ENCODE results near the gene ADM5. TPM values are rescaled to one million over a fixed set of nuclear protein-coding genes. Genes with fewer than 3 reads are reported as not detected.

ADM5 gene
- total RNA-seq, 6 donors from 2014 or later = 0.55 to 3.0 (median 1.5) TPM; not detected in 1

GRCh38 chr19:49664171-49665035 is 25.0 kb upstream of the ADM5 start:
- Histone ChIP-seq H3K4me1 (peaks cover 17 to 29% (median 20%) of the 10 kb centered on the region in 4 donors), H3K27me3 (no peaks in the 10 kb centered on the region), H3K36me3 (peaks cover 4 to 39% (median 33%) of the 10 kb centered on the region in 4 donors), H3K4me3 (peak overlapping the region; percentile 63 to 80 (median 72)), H3K27ac (peak overlapping the region; percentile 82 to 93 (median 86)), H3K9me3 (no peaks in the 10 kb centered on the region)
- DNase-seq (peak; percentile 94 to 97), ATAC-seq (ENCODE audit: low FRiP score in 2 of 2) (peak; percentile 92)
- WGBS, 2 donors = 0 to 1% methylated on average over 23 to 43 of the region's 53 CpGs
- peak in 5 of 6 experiments; percentile 38 to 70 (median 47) for TF ChIP-seq CTCF (IDR thresholded peaks at IDR 0.05)
- TF ChIP-seq POLR2AphosphoS5 (IDR thresholded peaks at IDR 0.05) = peak; percentile 52 to 88
- no peak for TF ChIP-seq EP300 (IDR thresholded peaks at IDR 0.05)
- TF ChIP-seq POLR2A (IDR thresholded peaks at IDR 0.05) = peak in 2 of 4 donors; percentile 48 to 69

DNA sequence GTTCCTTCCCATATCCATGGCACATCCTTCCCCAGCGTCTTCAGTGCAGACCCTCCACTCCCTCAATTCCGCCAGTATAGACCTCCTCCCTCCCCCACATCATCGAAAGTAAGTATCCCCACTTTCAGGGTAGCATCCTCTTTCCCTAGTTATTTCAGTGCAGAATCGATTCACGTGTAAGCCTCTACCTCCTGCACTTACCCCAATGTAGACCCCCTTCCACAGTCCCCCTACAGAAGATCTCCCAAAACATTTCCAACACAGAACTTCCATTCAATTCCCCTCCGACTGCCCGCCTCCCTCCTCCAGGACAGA is 24.4 kb upstream of the ADM5 start:
- Histone ChIP-seq H3K9me3 (no peaks in the 10 kb centered on the region), H3K27ac (peak overlapping the region; percentile 82 to 93 (median 86)), H3K4me1 (peaks cover 17 to 29% (median 20%) of the 10 kb centered on the region in 4 donors), H3K27me3 (no peaks in the 10 kb centered on the region), H3K36me3 (peaks cover 3 to 33% (median 29%) of the 10 kb centered on the region in 4 donors), H3K4me3 (peak overlapping the region; percentile 63 to 80 (median 72))
- no peak for TF ChIP-seq POLR2A (IDR thresholded peaks at IDR 0.05)
- no peak for TF ChIP-seq CTCF (IDR thresholded peaks at IDR 0.05)
- no peak for TF ChIP-seq POLR2AphosphoS5 (IDR thresholded peaks at IDR 0.05)
- TF ChIP-seq EP300 (IDR thresholded peaks at IDR 0.05) = no peak
- no peak for ATAC-seq (ENCODE audit: low FRiP score in 2 of 2)
- no peak for DNase-seq
- 0 to 1% methylated on average over 7 of the region's 7 CpGs for WGBS, 2 donors

GRCh38 chr19:49665351-49666119 is 23.9 kb upstream of the ADM5 start, which contains the start of the genes BCL2L12 and IRF3:
Gene BCL2L12 (plus strand): TSS chr19:49665933. CDS start chr19:49666693, 760 bp downstream.
Gene IRF3 (minus strand): TSS chr19:49665857. CDS start chr19:49664838, 1,019 bp downstream.
- H3K27me3 ChIP-seq = no peaks in the 10 kb centered on the region
- H3K9me3 ChIP-seq = no peaks in the 10 kb centered on the region
- peaks cover 3 to 28% (median 25%) of the 10 kb centered on the region in 4 donors for H3K36me3 ChIP-seq
- WGBS, 2 donors = 1% methylated on average over 43 to 50 of the region's 50 CpGs
- peak; percentile 97 for DNase-seq
- H3K27ac ChIP-seq = peak within 1 kb of the TSS; percentile 82 to 93 (median 86)
- peak within 1 kb of the TSS; percentile 63 to 80 (median 72) for H3K4me3 ChIP-seq
- H3K4me1 ChIP-seq = peaks cover 17 to 29% (median 20%) of the 10 kb centered on the region in 4 donors
- ATAC-seq (ENCODE audit: low FRiP score in 2 of 2) = peak; percentile 95 to 96
- TF ChIP-seq POLR2AphosphoS5 (IDR thresholded peaks at IDR 0.05) (peak; percentile 75 to 87), EP300 (IDR thresholded peaks at IDR 0.05) (no peak), POLR2A (IDR thresholded peaks at IDR 0.05) (peak in 3 of 4 donors; percentile 33 to 82 (median 77)), CTCF (IDR thresholded peaks at IDR 0.05) (peak in 2 of 6 experiments; percentile 5 to 28)

DNA sequence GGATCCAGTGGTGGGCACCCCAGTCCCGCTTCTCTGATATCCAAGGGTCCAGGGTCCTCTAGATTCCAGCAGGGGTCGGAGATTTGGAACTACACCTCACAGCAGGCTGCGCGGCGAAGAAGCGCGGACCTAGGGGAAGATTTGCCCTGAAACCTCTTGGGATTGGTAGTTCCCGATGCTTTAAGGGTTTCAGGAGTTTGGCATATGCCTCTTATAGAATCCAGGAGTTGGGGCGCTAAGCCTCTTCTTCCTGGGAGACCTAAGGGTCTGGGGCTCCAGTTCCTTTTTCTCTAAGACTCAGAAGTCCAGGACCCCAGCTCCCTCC is 23.3 kb upstream of the ADM5 start:
- TF ChIP-seq POLR2AphosphoS5 (IDR thresholded peaks at IDR 0.05) (no peak), POLR2A (IDR thresholded peaks at IDR 0.05) (no peak), EP300 (IDR thresholded peaks at IDR 0.05) (no peak), CTCF (IDR thresholded peaks at IDR 0.05) (no peak)
- ATAC-seq (ENCODE audit: low FRiP score in 2 of 2) = no peak
- peak overlapping the region; percentile 82 to 93 (median 86) for H3K27ac ChIP-seq
- peaks cover 17 to 29% (median 20%) of the 10 kb centered on the region in 4 donors for H3K4me1 ChIP-seq
- H3K9me3 ChIP-seq = no peaks in the 10 kb centered on the region
- WGBS, 2 donors = 0 to 2% methylated on average over 9 of the region's 9 CpGs
- H3K4me3 ChIP-seq = peak overlapping the region; percentile 53 to 80 (median 72)
- no peak for DNase-seq
- H3K27me3 ChIP-seq = no peaks in the 10 kb centered on the region
- H3K36me3 ChIP-seq = peaks cover 3 to 22% (median 19%) of the 10 kb centered on the region in 4 donors

Data from upper lobe of left lung (tissue), 6 donors.